WERI-Rb-1 (cell line): ENCODE results near the gene TRANK1.

Source experiments
- DNase-seq: peaks from one replicate; pipeline ENCODE4 v3.0.0-alpha.2; 2020
- H3K27ac ChIP-seq: fragments of 250-450 bp; sonication (Bioruptor Pico); 2 replicates; pipeline ENCODE4 v1.5.1; 2020; ENCODE audit warnings: mild to moderate bottlenecking, moderate library complexity
- H3K27me3 ChIP-seq: fragments of 250-450 bp; sonication (Bioruptor Pico); 2 replicates; pipeline ENCODE4 v1.5.1; 2021; ENCODE audit warnings: mild to moderate bottlenecking, low read depth, moderate library complexity; ENCODE audit not compliant: insufficient read depth, severe bottlenecking
- H3K36me3 ChIP-seq: fragments of 250-450 bp; sonication (Bioruptor Pico); 2 replicates; pipeline ENCODE4 v1.5.1; 2020; ENCODE audit warnings: mild to moderate bottlenecking, moderate library complexity
- H3K4me3 ChIP-seq: 2 replicates; pipeline ENCODE4 v1.5.1; 2011; ENCODE audit warnings: low read depth, mild to moderate bottlenecking, control low read depth, low read length
- H3K9me3 ChIP-seq: fragments of 250-450 bp; sonication (Bioruptor Pico); 2 replicates; pipeline ENCODE4 v1.5.1; 2021; ENCODE audit warnings: mild to moderate bottlenecking, moderate library complexity; ENCODE audit not compliant: severe bottlenecking
- CTCF ChIP-seq: IDR thresholded peaks from 2 replicates; pipeline ENCODE4 v1.5.1; 2011; ENCODE audit warnings: low read depth, mild to moderate bottlenecking, control low read depth, inconsistent platforms, low read length

The TRANK1 gene

GRCh38 chr3:36843065-36844051, 101.5 kb downstream of the TRANK1 start:
- peak; percentile 77 for DNase-seq
- Histone ChIP-seq H3K27me3 (no peaks in the 10 kb centered on the region), H3K27ac (no peak overlapping the region), H3K4me3 (no peak overlapping the region), H3K36me3 (no peaks in the 10 kb centered on the region), H3K9me3 (no peaks in the 10 kb centered on the region)
- peak; percentile 94 for TF ChIP-seq CTCF

- no peaks in the 10 kb centered on the region for H3K36me3 ChIP-seq
- no peak overlapping the region for H3K27ac ChIP-seq
- no peak overlapping the region for H3K4me3 ChIP-seq
- no peak for TF ChIP-seq CTCF
- H3K27me3 ChIP-seq = no peaks in the 10 kb centered on the region
- H3K9me3 ChIP-seq = no peaks in the 10 kb centered on the region
- DNase-seq = no peak
Measured at GRCh38 chr3:36842275-36842674, 102.6 kb downstream of the TRANK1 start.

- H3K27me3 ChIP-seq = no peaks in the 10 kb centered on the region
- no peaks in the 10 kb centered on the region for H3K36me3 ChIP-seq
- no peak overlapping the region for H3K4me3 ChIP-seq
- H3K27ac ChIP-seq = no peak overlapping the region
- no peak for DNase-seq
- no peaks in the 10 kb centered on the region for H3K9me3 ChIP-seq
- TF ChIP-seq CTCF = no peak
Measured at GRCh38 chr3:36840453-36840921, 104.4 kb downstream of the TRANK1 start.

GRCh38 chr3:36837089-36837488, 107.8 kb downstream of the TRANK1 start:
- DNase-seq = no peak
- H3K36me3 ChIP-seq = no peaks in the 10 kb centered on the region

GRCh38 chr3:36833160-36833814, 111.6 kb downstream of the TRANK1 start:
- H3K9me3 ChIP-seq = no peaks in the 10 kb centered on the region
- no peak for TF ChIP-seq CTCF
- H3K27ac ChIP-seq = no peak overlapping the region
- H3K27me3 ChIP-seq = no peaks in the 10 kb centered on the region
- DNase-seq = no peak
- no peak overlapping the region for H3K4me3 ChIP-seq
- no peaks in the 10 kb centered on the region for H3K36me3 ChIP-seq

More at GRCh38 chr3:36837089-36837488, 107.8 kb downstream of the TRANK1 start:
- no peak overlapping the region for H3K27ac ChIP-seq
- no peaks in the 10 kb centered on the region for H3K9me3 ChIP-seq
- no peak overlapping the region for H3K4me3 ChIP-seq
- no peaks in the 10 kb centered on the region for H3K27me3 ChIP-seq
- peak; percentile 52 for TF ChIP-seq CTCF
